ENCODE measurements around the gene ABHD12. TPM values are rescaled to one million over a fixed set of nuclear protein-coding genes. Genes with fewer than 3 reads are reported as not detected.

Gene ABHD12
- total RNA-seq, 2 experiments from 2014 or later = 22.3 to 24.1 TPM

- intact Hi-C loops (cut with micrococcal nuclease) = no loop called here
- no peak for DNase-seq
- POLR2A ChIA-PET = no interaction called here
- Mint-ChIP-seq H3K27ac (no peak overlapping the region), H3K9me3 (no peaks in the 10 kb centered on the region), H3K36me3 (peaks cover 17% of the 10 kb centered on the region), H3K4me1 (ENCODE audit: low read depth) (no peaks in the 10 kb centered on the region), H3K4me3 (no peak overlapping the region), H3K27me3 (no peaks in the 10 kb centered on the region)
- CTCF ChIA-PET = no interaction called here
These were observed 105.5 kb downstream of the ABHD12 start for GRCh38 chr20:25285091-25285647.

GRCh38 chr20:25284131-25284601 is 106.5 kb downstream of the ABHD12 start:
- intact Hi-C loops (cut with micrococcal nuclease) = no loop called here
- Mint-ChIP-seq H3K36me3 (peaks cover 13% of the 10 kb centered on the region), H3K27ac (no peak overlapping the region), H3K9me3 (no peaks in the 10 kb centered on the region), H3K4me3 (no peak overlapping the region), H3K27me3 (no peaks in the 10 kb centered on the region), H3K4me1 (ENCODE audit: low read depth) (no peaks in the 10 kb centered on the region)
- ChIA-PET CTCF (no interaction called here), POLR2A (no interaction called here)
- no peak for DNase-seq

- POLR2A ChIA-PET = no interaction called here
- Mint-ChIP-seq H3K4me3 (no peak overlapping the region), H3K27ac (no peak overlapping the region), H3K36me3 (peaks cover 13% of the 10 kb centered on the region), H3K4me1 (ENCODE audit: low read depth) (no peaks in the 10 kb centered on the region), H3K9me3 (no peaks in the 10 kb centered on the region), H3K27me3 (no peaks in the 10 kb centered on the region)
- intact Hi-C loops (cut with micrococcal nuclease) = no loop called here
- CTCF ChIA-PET = no interaction called here
- DNase-seq = no peak
These were observed 107.2 kb downstream of the ABHD12 start for GRCh38 chr20:25283221-25283951.

- no peak for DNase-seq
- Mint-ChIP-seq H3K9me3 (no peaks in the 10 kb centered on the region), H3K27me3 (no peaks in the 10 kb centered on the region), H3K27ac (no peak overlapping the region), H3K4me3 (no peak overlapping the region), H3K36me3 (peaks cover 13% of the 10 kb centered on the region), H3K4me1 (ENCODE audit: low read depth) (no peaks in the 10 kb centered on the region)
- ChIA-PET POLR2A (no interaction called here), CTCF (no interaction called here)
- intact Hi-C loops (cut with micrococcal nuclease) = no loop called here
These were observed 107.8 kb downstream of the ABHD12 start for GRCh38 chr20:25282796-25283195.

GRCh38 chr20:25282034-25282781 is 108.4 kb downstream of the ABHD12 start:
- ChIA-PET CTCF (no interaction called here), POLR2A (no interaction called here)
- H3K4me3 Mint-ChIP-seq = no peak overlapping the region
- H3K27ac Mint-ChIP-seq = no peak overlapping the region
- no peaks in the 10 kb centered on the region for H3K9me3 Mint-ChIP-seq
- DNase-seq = no peak
- no peaks in the 10 kb centered on the region for H3K27me3 Mint-ChIP-seq
- H3K36me3 Mint-ChIP-seq = peaks cover 13% of the 10 kb centered on the region
- intact Hi-C loops (cut with micrococcal nuclease) = no loop called here
- no peaks in the 10 kb centered on the region for H3K4me1 Mint-ChIP-seq (ENCODE audit: low read depth)

GRCh38 chr20:25281541-25281991 is 109.1 kb downstream of the ABHD12 start:
- no peaks in the 10 kb centered on the region for H3K4me1 Mint-ChIP-seq (ENCODE audit: low read depth)
- intact Hi-C loops (cut with micrococcal nuclease) = no loop called here
- H3K9me3 Mint-ChIP-seq = no peaks in the 10 kb centered on the region
- ChIA-PET CTCF (interaction anchor here (1.6 kb wide), 1 partner anchor 118 kb away, joined by 3 read pairs; no protein-coding TSS in a partner anchor), POLR2A (no interaction called here)
- DNase-seq = no peak
- peaks cover 13% of the 10 kb centered on the region for H3K36me3 Mint-ChIP-seq
- H3K27ac Mint-ChIP-seq = no peak overlapping the region
- no peak overlapping the region for H3K4me3 Mint-ChIP-seq
- H3K27me3 Mint-ChIP-seq = no peaks in the 10 kb centered on the region

- H3K27ac Mint-ChIP-seq = no peak overlapping the region
- DNase-seq = no peak
- CTCF ChIA-PET = interaction anchor here (1.6 kb wide), 1 partner anchor 118 kb away, joined by 3 read pairs; no protein-coding TSS in a partner anchor
- no peak overlapping the region for H3K4me3 Mint-ChIP-seq
- no peaks in the 10 kb centered on the region for H3K4me1 Mint-ChIP-seq (ENCODE audit: low read depth)
- POLR2A ChIA-PET = no interaction called here
- no peaks in the 10 kb centered on the region for H3K9me3 Mint-ChIP-seq
- peaks cover 13% of the 10 kb centered on the region for H3K36me3 Mint-ChIP-seq
- H3K27me3 Mint-ChIP-seq = no peaks in the 10 kb centered on the region
- intact Hi-C loops (cut with micrococcal nuclease) = no loop called here
These were observed 109.8 kb downstream of the ABHD12 start for GRCh38 chr20:25280574-25281535.

- ChIA-PET CTCF (interaction anchor here (1.6 kb wide), 1 partner anchor 119 kb away, joined by 3 read pairs; no protein-coding TSS in a partner anchor), POLR2A (no interaction called here)
- Mint-ChIP-seq H3K27ac (no peak overlapping the region), H3K9me3 (no peaks in the 10 kb centered on the region), H3K4me3 (no peak overlapping the region), H3K27me3 (no peaks in the 10 kb centered on the region), H3K4me1 (ENCODE audit: low read depth) (no peaks in the 10 kb centered on the region), H3K36me3 (peaks cover 8% of the 10 kb centered on the region)
- intact Hi-C loops (cut with micrococcal nuclease) = no loop called here
- DNase-seq = no peak
These were observed 110.5 kb downstream of the ABHD12 start for GRCh38 chr20:25280051-25280573.

- Mint-ChIP-seq H3K27me3 (no peaks in the 10 kb centered on the region), H3K4me1 (ENCODE audit: low read depth) (no peaks in the 10 kb centered on the region), H3K36me3 (peaks cover 8% of the 10 kb centered on the region), H3K27ac (no peak overlapping the region), H3K9me3 (no peaks in the 10 kb centered on the region), H3K4me3 (no peak overlapping the region)
- ChIA-PET POLR2A (no interaction called here), CTCF (no interaction called here)
- no peak for DNase-seq
- intact Hi-C loops (cut with micrococcal nuclease) = no loop called here
These were observed 111.2 kb downstream of the ABHD12 start for GRCh38 chr20:25279403-25279802.

GRCh38 chr20:25278636-25279361 is 111.8 kb downstream of the ABHD12 start:
- H3K27me3 Mint-ChIP-seq = no peaks in the 10 kb centered on the region
- intact Hi-C loops (cut with micrococcal nuclease) = no loop called here
- H3K27ac Mint-ChIP-seq = no peak overlapping the region
- peaks cover 7% of the 10 kb centered on the region for H3K36me3 Mint-ChIP-seq
- H3K4me3 Mint-ChIP-seq = no peak overlapping the region
- POLR2A ChIA-PET = no interaction called here
- no peaks in the 10 kb centered on the region for H3K9me3 Mint-ChIP-seq
- DNase-seq = no peak
- no peaks in the 10 kb centered on the region for H3K4me1 Mint-ChIP-seq (ENCODE audit: low read depth)
- CTCF ChIA-PET = no interaction called here

GRCh38 chr20:25277941-25278521 is 112.6 kb downstream of the ABHD12 start:
- no peak overlapping the region for H3K27ac Mint-ChIP-seq
- peaks cover 5% of the 10 kb centered on the region for H3K36me3 Mint-ChIP-seq
- H3K4me3 Mint-ChIP-seq = no peak overlapping the region
- no peak for DNase-seq
- no peaks in the 10 kb centered on the region for H3K27me3 Mint-ChIP-seq
- intact Hi-C loops (cut with micrococcal nuclease) = no loop called here
- H3K4me1 Mint-ChIP-seq (ENCODE audit: low read depth) = no peaks in the 10 kb centered on the region
- ChIA-PET POLR2A (no interaction called here), CTCF (no interaction called here)
- no peaks in the 10 kb centered on the region for H3K9me3 Mint-ChIP-seq

All from activated CD4-positive, alpha-beta memory T cell treated with anti-CD3 and anti-CD28 coated beads for 36 hours (primary cell).